Endothelial cell of umbilical vein (primary cell): ENCODE measurements around the gene NR1D1. TPM values are rescaled to one million over a fixed set of nuclear protein-coding genes. Genes with fewer than 3 reads are reported as not detected.

Source experiments
- BruUV-seq: library from RNA; stranded (reverse); fragments of 400-500 nt; replicated peaks from 2 replicates; lab custom pipeline; 2021; lab: Mats Ljungman, UMichigan
- CTCF ChIA-PET: fragments of 300-600, 350-600 bp; sonication (Branson Sonifier 250); formaldehyde crosslinking; loops from one replicate; lab custom pipeline; 2021; ENCODE audit warnings: antibody characterized with exemption, inconsistent platforms; lab: Charles Lee
- POLR2A ChIA-PET: fragments of 300-600, 350-600 bp; sonication (Branson Sonifier 250); formaldehyde crosslinking; loops from one replicate; lab custom pipeline; 2021; ENCODE audit warnings: antibody characterized with exemption, inconsistent platforms; lab: Charles Lee
- DNase-seq: peaks from one replicate; pipeline ENCODE4 v3.0.0-alpha.2; 2011; ENCODE audit warnings: low read depth, low spot score
- FAIRE-seq: peaks from 2 replicates; lab custom pipeline; 2011; peaks lifted over from hg19 to GRCh38; lab: Jason Lieb, UNC
- H2AFZ ChIP-seq: 2 replicates; pipeline ENCODE4 v1.6.0; 2012; ENCODE audit warnings: low read depth, low read length, control low read depth, inconsistent platforms
- H3K27ac ChIP-seq: 2 replicates; pipeline ENCODE4 v1.5.1; 2011; ENCODE audit warnings: low read depth, mild to moderate bottlenecking, control low read depth, low read length, moderate library complexity; ENCODE audit not compliant: insufficient read depth
- H3K27me3 ChIP-seq, 2 experiments: 2 replicates each; pipeline versions ENCODE4 v1.6.0 to v1.6.1; 2011; ENCODE audit warnings: low read length in 2 of 2, mixed read lengths in 1 of 2; ENCODE audit not compliant: control insufficient read depth in 2 of 2, insufficient read depth in 2 of 2
- H3K36me3 ChIP-seq, 2 experiments: 2 replicates in 1 of 2; 3 replicates in 1 of 2; pipeline ENCODE4 v1.5.1; 2011; ENCODE audit warnings: low read length in 2 of 2, mild to moderate bottlenecking in 1 of 2, moderate library complexity in 1 of 2; ENCODE audit not compliant: control insufficient read depth in 2 of 2, insufficient read depth in 2 of 2; ENCODE audit errors: extremely low read depth in 1 of 2
- H3K4me1 ChIP-seq: 3 replicates; pipeline ENCODE4 v1.5.1; 2011; ENCODE audit warnings: mild to moderate bottlenecking, low read length; ENCODE audit not compliant: control insufficient read depth, insufficient read depth; ENCODE audit errors: extremely low read depth
- H3K4me2 ChIP-seq: 2 replicates; pipeline ENCODE4 v1.6.1; 2011; ENCODE audit warnings: low read length, control low read depth, mixed read lengths; ENCODE audit not compliant: insufficient read depth
- H3K4me3 ChIP-seq, 3 experiments: fragments of 200-600 bp in 1 of 3; sonication (generic), shearing (Covaris generic) in 1 of 3; replicated peaks in 1 of 3; 2 replicates each; pipeline ENCODE4 v1.5.1; 2011 to 2016; ENCODE audit warnings: control low read depth in 3 of 3, low read length in 3 of 3, mild to moderate bottlenecking in 2 of 3, inconsistent platforms in 1 of 3, low read depth in 1 of 3, moderate library complexity in 1 of 3; ENCODE audit not compliant: insufficient read depth in 1 of 3
- H3K79me2 ChIP-seq: 2 replicates; pipeline ENCODE4 v1.6.0; 2012; ENCODE audit warnings: low read length, inconsistent platforms; ENCODE audit not compliant: control insufficient read depth, insufficient read depth
- H3K9ac ChIP-seq: replicated peaks from 2 replicates; pipeline ENCODE3; 2011; ENCODE audit warnings: low read length, control low read depth; ENCODE audit not compliant: insufficient read depth; ENCODE audit errors: extremely low read depth
- H3K9me1 ChIP-seq: replicated peaks from 3 replicates; pipeline ENCODE4 v1.6.0; 2011; ENCODE audit warnings: mild to moderate bottlenecking, low read length; ENCODE audit not compliant: control insufficient read depth, insufficient read depth; ENCODE audit errors: extremely low read depth
- H3K9me3 ChIP-seq: replicated peaks from 2 replicates; pipeline ENCODE4 v1.5.1; 2012; ENCODE audit warnings: low read length, inconsistent platforms; ENCODE audit not compliant: control insufficient read depth, insufficient read depth
- H4K20me1 ChIP-seq: replicated peaks from 2 replicates; pipeline ENCODE3; 2011; ENCODE audit warnings: mild to moderate bottlenecking, low read length; ENCODE audit not compliant: control insufficient read depth, insufficient read depth; ENCODE audit errors: extremely low read depth
- EZH2 ChIP-seq: IDR thresholded peaks from 2 replicates; pipeline ENCODE4 v1.6.1; 2012; ENCODE audit warnings: borderline replicate concordance, low read depth, mild to moderate bottlenecking, moderate library complexity, low read length, inconsistent platforms; ENCODE audit not compliant: severe bottlenecking
- MAX ChIP-seq: IDR thresholded peaks from 2 replicates; pipeline ENCODE4 v1.6.1; 2011; ENCODE audit not compliant: insufficient read depth, insufficient read length
- MYC ChIP-seq: IDR thresholded peaks from one replicate; pipeline ENCODE4 v1.6.1; 2011; ENCODE audit warnings: mild to moderate bottlenecking, low read depth, low read length
- POLR2AphosphoS5 ChIP-seq: IDR thresholded peaks from 2 replicates; pipeline ENCODE4 v1.6.1; 2012; ENCODE audit warnings: low read depth, mild to moderate bottlenecking, control low read depth, low read length, moderate library complexity; ENCODE audit not compliant: insufficient read depth
- dilution Hi-C: fragments of 300-500 bp; cut with MboI; formaldehyde crosslinking; loops from one replicate; pipeline ENCODE4 v1.15.0; 2019; ENCODE audit warnings: low sequenced_read_pairs; ENCODE audit not compliant: extremely low pct_ligation_motif_present
- intact Hi-C: fragments of 100-400 bp; cut with micrococcal nuclease; formaldehyde crosslinking; loops from one replicate; pipeline ENCODE4 v1.10.0; 2022
- polyA plus RNA-seq, 4 experiments: library from polyadenylated mRNA; depleted of rRNA in 3 of 4; stranded (reverse) in 3 of 4; unstranded in 1 of 4; fragments of >200 nt; gene quantifications; 2 replicates each; pipeline versions ENCODE4 v1.2.1 to v1.2.3, GENCODE V29; 2011 to 2012; ENCODE audit warnings: missing spikeins in 1 of 4
- total RNA-seq: library from RNA; stranded (reverse); gene quantifications from 2 replicates; pipeline ENCODE4 v1.2.3, GENCODE V29; 2021
- TF ChIP-seq, protein P1 (sequence below), 2 donors: IDR thresholded peaks; 1 replicate in 1 of 2; 2 replicates in 1 of 2; pipeline ENCODE4 v1.5.1; 2011; ENCODE audit warnings: low read length in 2 of 2, mild to moderate bottlenecking in 2 of 2, moderate library complexity in 2 of 2, control low read depth in 1 of 2, inconsistent platforms in 1 of 2, low read depth in 1 of 2; ENCODE audit not compliant: insufficient read depth in 1 of 2; ENCODE audit errors: extremely low read depth in 1 of 2

The NR1D1 gene
- total and polyA plus RNA-seq, 2 donors (not counting 3 experiments of a cell fraction or from before 2014, with no cell fraction given) = 2.5 to 5.2 TPM

GRCh38 chr17:40113110-40113906, 12.9 kb upstream of the NR1D1 start:
- POLR2A ChIA-PET = interaction anchor here (0.6 to 4.3 kb wide), 9 partner anchors 9 to 82 kb away, joined by 3 to 56 read pairs (median 3); partner anchors contain the start of genes CASC3, MSL1 and NR1D1
- H3K79me2 ChIP-seq = no peaks in the 10 kb centered on the region
- peak overlapping the region; percentile 51 for H2AFZ ChIP-seq
- no peaks in the 10 kb centered on the region for H3K27me3 ChIP-seq
- dilution Hi-C loops (no loop called here), intact Hi-C loops (loop anchor here (1.0 kb wide), 4 partner anchors 8 to 177 kb away; partner anchors contain the start of gene MSL1)
- H3K36me3 ChIP-seq = no peaks in the 10 kb centered on the region
- H3K9me3 ChIP-seq = no peaks in the 10 kb centered on the region
- no peaks in the 10 kb centered on the region for H4K20me1 ChIP-seq
- H3K9me1 ChIP-seq = no peaks in the 10 kb centered on the region
- FAIRE-seq (peak; percentile 96), DNase-seq (peak; percentile 94)
- peak overlapping the region in 2 of 3 experiments; percentile 23 to 43 for H3K4me3 ChIP-seq
- peaks cover 52% of the 10 kb centered on the region for H3K4me1 ChIP-seq
- TSS peak; percentile 82 for BruUV-seq
- H3K27ac ChIP-seq = peak overlapping the region; percentile 76
- peak overlapping the region; percentile 83 for H3K4me2 ChIP-seq
- TF ChIP-seq MAX = peak; percentile 99
- peak; percentile 66 for TF ChIP-seq POLR2AphosphoS5
- TF ChIP-seq EZH2 = no peak
- TF ChIP-seq, protein P1, sequence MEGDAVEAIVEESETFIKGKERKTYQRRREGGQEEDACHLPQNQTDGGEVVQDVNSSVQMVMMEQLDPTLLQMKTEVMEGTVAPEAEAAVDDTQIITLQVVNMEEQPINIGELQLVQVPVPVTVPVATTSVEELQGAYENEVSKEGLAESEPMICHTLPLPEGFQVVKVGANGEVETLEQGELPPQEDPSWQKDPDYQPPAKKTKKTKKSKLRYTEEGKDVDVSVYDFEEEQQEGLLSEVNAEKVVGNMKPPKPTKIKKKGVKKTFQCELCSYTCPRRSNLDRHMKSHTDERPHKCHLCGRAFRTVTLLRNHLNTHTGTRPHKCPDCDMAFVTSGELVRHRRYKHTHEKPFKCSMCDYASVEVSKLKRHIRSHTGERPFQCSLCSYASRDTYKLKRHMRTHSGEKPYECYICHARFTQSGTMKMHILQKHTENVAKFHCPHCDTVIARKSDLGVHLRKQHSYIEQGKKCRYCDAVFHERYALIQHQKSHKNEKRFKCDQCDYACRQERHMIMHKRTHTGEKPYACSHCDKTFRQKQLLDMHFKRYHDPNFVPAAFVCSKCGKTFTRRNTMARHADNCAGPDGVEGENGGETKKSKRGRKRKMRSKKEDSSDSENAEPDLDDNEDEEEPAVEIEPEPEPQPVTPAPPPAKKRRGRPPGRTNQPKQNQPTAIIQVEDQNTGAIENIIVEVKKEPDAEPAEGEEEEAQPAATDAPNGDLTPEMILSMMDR (IDR thresholded peaks at IDR 0.05; ENCODE audit: extremely low read depth in 1 of 2, insufficient read depth in 1 of 2, low read depth in 1 of 2, low read length in 2 of 2) = peak; percentile 47 to 86
- TF ChIP-seq MYC = peak; percentile 98
- H3K9ac ChIP-seq = peak overlapping the region; percentile 74
- CTCF ChIA-PET = interaction anchor here (0.7 to 5.8 kb wide), 41 partner anchors 10 to 180 kb away, joined by 3 to 138 read pairs (median 7); partner anchors contain the start of genes CASC3, CSF3, MED24 and MSL1
